Measurements from ENCODE around the gene IZUMO4.
A peak's percentile ranks its signal among the peaks of the same experiment; 100 is the strongest.
"Not testable (repeated sequence)": the region's sequence is repeated elsewhere in the genome, so short reads cannot be mapped to it uniquely, and the experiment has no call there.

The IZUMO4 gene

DNA sequence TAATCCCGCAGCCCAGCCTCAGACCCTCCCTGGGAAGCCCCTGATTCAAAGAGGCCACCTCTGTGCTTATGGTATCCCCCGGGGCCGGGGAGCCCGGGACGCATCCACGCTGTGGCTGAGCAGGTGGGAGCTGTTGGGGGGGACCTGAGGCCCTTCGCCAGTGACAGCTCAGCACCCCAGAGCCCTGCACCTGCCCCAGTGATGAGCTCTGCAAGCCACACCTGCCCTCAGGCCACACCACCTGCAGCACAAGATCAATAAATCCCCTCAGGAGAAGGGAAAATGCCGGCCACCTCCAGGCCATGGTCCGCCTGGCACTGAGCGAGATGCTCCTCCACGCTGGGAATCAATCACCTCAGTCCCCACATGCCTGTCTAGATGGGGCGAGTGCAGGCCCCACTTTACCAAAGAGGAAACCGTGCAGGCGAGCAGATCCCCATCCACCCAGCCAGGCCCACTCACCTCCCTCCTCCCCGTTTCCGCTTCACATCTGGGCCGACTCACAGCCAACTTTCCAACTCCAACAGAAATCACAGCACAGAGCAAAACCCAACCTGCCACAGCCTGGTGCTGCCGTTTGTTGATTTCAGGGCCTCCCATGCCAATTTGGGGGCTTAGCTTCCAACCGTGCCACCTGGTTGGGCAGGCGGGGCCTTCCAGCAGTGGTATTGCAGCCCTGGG lies 13.4 kb upstream of the IZUMO4 start:
- DNase-seq (ENCODE audit: low read depth), result no peak

GRCh38 chr19:2084993-2085720 lies 11.6 kb upstream of the IZUMO4 start:
- peak; percentile 96 for DNase-seq (ENCODE audit: low read depth)

DNA sequence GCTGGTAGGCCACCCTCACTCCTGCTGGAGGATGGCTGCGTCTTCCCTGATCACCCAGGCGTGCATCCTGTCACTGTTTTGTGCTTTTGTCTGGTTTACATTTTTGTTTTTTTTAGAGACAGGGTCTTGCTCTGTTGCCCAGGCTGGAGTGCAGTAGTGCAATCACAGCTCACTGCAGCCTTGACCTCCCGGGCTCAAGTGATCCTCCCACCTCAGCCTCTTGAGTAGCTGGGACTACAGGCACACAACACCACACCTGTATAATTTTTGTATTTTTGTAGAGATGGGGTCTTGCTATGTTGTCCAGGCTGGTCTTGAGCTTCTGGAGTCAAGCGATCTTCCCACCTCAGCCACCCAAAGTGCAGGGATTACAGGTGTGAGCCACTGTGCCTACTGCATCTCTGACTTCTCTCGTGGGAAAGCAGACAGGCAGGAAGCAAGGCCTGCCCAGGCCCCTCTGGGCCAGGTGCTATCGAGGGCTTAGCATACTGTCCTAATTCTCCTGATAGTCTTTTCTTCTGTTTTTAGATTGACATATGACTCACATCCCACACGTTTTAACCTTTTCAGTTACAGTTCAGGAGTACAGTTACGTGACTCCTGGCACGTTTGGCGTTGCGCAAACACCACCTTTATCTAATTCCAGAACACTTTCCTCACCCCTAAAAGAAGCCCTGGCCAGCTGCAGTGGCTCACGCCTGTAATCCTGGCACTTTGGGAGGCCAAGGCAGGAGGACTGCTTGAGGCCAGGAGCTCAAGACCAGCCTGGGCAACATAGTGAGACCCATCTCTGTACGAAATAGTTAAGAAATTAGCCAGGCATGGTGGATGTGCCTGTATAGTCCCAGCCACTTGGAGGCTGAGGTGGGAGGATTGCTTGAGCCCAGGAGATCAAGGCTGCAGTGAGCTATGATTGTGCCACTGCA lies 9.8 kb upstream of the IZUMO4 start:
- not testable (repeated sequence) for DNase-seq (ENCODE audit: low read depth)

GRCh38 chr19:2087621-2088100 lies 9.1 kb upstream of the IZUMO4 start:
- DNase-seq (ENCODE audit: low read depth), result peak; percentile 66

DNA sequence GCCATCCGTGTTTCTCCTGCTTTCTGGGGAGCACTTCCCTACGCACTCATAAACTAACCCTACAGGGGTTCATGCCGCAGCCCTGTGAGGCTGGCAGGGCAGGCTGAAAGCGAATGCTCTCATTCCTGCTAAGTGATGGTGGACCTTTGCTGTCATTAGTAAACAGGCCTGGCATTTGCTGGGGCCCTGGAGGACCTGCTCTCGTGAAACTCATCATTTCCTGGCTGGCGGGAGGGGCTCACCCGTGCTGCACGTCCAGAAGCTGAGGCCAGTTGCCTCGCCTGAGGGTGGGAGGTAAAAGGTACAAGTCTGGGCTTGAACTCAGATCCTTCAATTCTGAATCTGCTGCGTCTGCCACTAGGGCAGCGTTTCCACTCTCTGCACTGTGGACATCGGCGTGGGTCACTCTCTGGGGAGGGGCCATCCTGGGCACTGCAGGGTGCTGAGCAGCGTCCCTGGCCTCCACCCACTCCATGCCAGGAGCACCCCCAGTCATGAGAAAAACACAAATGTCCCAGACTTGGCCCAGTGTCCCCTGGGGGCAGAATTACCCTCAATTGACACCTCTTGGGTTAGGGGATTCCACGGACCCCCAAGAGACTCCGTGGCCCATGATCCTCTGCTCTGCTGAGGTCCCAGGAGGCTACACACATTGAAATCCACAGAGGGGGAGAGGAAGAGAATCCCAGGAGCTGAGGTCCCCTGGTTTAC lies 7.6 kb upstream of the IZUMO4 start:
- DNase-seq (ENCODE audit: low read depth), result no peak

- DNase-seq (ENCODE audit: low read depth), result no peak
Observed at GRCh38 chr19:2089727-2090053, 7.0 kb upstream of the IZUMO4 start.

GRCh38 chr19:2091926-2092525 lies 4.7 kb upstream of the IZUMO4 start:
- not testable (repeated sequence) for DNase-seq (ENCODE audit: low read depth)

DNA sequence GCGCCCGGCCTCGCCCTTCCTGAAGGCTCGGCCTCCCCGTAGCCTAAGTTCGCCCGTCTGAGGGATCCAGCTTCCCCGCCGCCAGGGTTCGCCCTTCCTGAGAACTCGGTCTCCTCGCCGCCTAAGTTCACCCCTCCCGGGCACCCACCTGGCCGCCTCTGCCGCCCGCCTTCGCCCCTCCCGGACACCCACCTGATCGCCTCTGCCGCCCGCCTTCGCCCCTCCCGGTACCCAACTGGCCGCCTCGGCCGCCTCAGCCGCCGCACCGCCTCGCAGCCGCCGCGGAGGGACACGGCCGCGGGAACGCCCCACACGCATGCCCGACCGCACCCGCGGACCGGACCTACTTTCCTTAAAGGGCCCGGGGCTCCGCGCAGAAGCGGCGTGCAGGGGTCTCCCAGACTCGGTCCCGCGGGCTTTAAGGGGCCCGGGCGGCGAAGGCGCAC lies 658 bp upstream of the IZUMO4 start, which contains the start of gene MOB3A:
MOB3A (minus strand) TSS at position 293 of the 446 bp plus-strand sequence. CDS start 17,766 bp downstream, outside the sequence.
- peak; percentile 84 for DNase-seq (ENCODE audit: low read depth)

GRCh38 chr19:2097203-2097885 lies 629 bp downstream of the IZUMO4 start:
- DNase-seq (ENCODE audit: low read depth), result no peak

DNA sequence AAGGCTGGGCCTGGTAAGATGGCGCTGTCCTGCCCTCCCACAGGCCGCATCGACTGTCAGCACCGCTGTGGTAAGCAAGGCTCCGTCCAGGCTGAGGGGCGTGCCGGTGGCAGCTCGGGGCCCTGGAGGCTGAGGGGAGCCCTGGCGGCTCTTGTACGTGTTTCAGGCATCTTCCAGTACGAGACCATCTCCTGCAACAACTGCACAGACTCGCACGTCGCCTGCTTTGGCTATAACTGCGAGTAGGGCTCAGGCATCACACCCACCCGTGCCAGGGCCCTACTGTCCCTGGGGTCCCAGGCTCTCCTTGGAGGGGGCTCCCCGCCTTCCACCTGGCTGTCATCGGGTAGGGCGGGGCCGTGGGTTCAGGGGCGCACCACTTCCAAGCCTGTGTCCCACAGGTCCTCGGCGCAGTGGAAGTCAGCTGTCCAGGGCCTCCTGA lies 1.2 kb downstream of the IZUMO4 start:
- no peak for DNase-seq (ENCODE audit: low read depth)

DNA sequence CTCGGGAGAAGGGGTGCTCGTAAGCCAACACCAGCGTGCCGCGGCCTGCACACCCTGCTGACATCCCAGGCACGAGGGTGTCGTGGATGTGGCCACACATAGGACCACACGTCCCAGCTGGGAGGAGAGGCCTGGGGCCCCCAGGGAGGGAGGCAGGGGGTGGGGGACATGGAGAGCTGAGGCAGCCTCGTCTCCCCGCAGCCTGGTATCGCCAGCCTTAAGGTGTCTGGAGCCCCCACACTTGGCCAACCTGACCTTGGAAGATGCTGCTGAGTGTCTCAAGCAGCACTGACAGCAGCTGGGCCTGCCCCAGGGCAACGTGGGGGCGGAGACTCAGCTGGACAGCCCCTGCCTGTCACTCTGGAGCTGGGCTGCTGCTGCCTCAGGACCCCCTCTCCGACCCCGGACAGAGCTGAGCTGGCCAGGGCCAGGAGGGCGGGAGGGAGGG lies 2.4 kb downstream of the IZUMO4 start:
- DNase-seq (ENCODE audit: low read depth), result no peak

DNA sequence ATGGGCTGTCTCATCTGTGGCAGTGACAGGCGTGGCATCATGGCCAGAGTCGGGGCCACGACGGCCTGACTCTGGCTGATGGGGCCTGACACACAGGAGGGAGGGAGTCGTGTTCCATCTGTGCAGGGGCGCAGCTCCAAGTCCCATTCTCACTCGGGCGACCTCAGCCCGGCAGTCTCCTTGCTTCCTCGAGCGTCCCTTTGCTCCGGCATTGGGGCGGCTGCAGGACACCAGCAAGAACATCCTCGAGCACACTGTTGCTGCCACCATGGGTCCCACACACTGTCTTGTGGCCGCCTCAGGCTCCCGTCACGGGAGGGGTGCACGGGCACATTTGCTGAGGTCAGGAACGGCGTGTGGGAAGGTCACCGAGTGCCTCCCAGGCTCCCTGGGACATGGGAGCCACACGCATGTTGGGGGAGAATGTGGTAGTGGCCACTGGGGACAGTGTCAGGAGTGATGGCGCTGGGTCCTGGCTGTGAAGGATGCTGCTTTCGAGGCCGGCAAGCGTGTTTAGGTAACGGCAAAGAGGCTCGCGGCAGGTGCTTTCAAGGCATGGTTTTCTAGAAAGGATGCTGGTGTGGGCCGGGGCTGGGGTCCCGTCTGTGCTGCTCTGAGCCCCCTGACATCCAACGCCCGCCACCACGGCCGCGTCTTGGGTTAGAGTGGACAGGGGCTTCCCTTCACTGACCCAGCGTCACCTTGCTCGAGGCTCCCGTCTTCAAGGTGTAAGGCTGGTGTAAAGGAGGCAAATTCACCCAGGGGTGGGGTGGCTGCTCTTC lies 3.4 kb downstream of the IZUMO4 start:
- no peak for DNase-seq (ENCODE audit: low read depth)

DNA sequence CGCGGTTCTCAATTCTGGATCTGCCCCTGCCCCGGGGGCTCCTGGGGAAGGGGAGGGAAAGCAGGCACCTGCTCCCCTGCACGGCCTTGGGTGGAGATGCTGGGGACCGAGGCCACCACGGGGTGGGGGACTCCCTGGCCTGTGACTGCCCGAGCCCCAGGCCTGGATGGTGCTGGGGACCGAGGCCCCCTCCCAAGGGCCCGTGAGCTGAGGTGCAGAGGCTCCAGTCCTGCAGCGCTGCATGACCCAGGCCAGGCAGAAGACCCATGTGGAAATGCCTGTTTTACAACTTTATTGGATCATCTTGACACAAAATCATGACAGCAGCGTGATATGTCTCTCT lies 4.0 kb downstream of the IZUMO4 start:
- no peak for DNase-seq (ENCODE audit: low read depth)

GRCh38 chr19:2101417-2102335 lies 5.0 kb downstream of the IZUMO4 start:
- DNase-seq (ENCODE audit: low read depth), result no peak

GRCh38 chr19:2103045-2103707 lies 6.5 kb downstream of the IZUMO4 start:
- no peak for DNase-seq (ENCODE audit: low read depth)

- DNase-seq (ENCODE audit: low read depth), result no peak
Observed at GRCh38 chr19:2108251-2109016, 11.7 kb downstream of the IZUMO4 start.
